GM23248 (cell line): ENCODE data around the gene TP53I3. TPM values are rescaled to one million over a fixed set of nuclear protein-coding genes. Genes with fewer than 3 reads are reported as not detected.

Experiments
- DNase-seq: peaks from one replicate; pipeline ENCODE4 v3.0.0-alpha.2; 2015
- H2AFZ ChIP-seq: fragments of 200-600 bp; sonication (generic); 2 replicates; pipeline ENCODE4 v1.6.1; 2016; ENCODE audit warnings: antibody characterized with exemption
- H3F3A ChIP-seq: fragments of 200-600 bp; sonication (generic); 2 replicates; pipeline ENCODE4 v1.6.1; 2016; ENCODE audit warnings: mild to moderate bottlenecking, antibody characterized with exemption, mixed run types; ENCODE audit not compliant: insufficient read depth
- H3K27ac ChIP-seq: fragments of 200-600 bp; sonication (generic); 2 replicates; pipeline ENCODE4 v1.5.1; 2016; ENCODE audit warnings: mild to moderate bottlenecking
- H3K27me3 ChIP-seq: fragments of 200-600 bp; sonication (generic); replicated peaks from 2 replicates; pipeline ENCODE4 v1.6.1; 2016; ENCODE audit warnings: mild to moderate bottlenecking; ENCODE audit not compliant: insufficient read depth
- H3K36me3 ChIP-seq: fragments of 200-600 bp; sonication (generic); 2 replicates; pipeline ENCODE4 v1.6.1; 2016; ENCODE audit warnings: low read depth, mild to moderate bottlenecking
- H3K4me1 ChIP-seq: fragments of 200-600 bp; sonication (generic); 2 replicates; pipeline ENCODE4 v1.6.1; 2016; ENCODE audit warnings: mild to moderate bottlenecking; ENCODE audit not compliant: insufficient read depth
- H3K4me2 ChIP-seq: fragments of 200-600 bp; sonication (generic); one replicate; pipeline ENCODE4 v1.6.1; 2016; ENCODE audit warnings: mild to moderate bottlenecking; ENCODE audit not compliant: unreplicated experiment
- H3K4me3 ChIP-seq: fragments of 200-600 bp; sonication (generic); 2 replicates; pipeline ENCODE4 v1.5.1; 2016; ENCODE audit warnings: mild to moderate bottlenecking
- H3K79me2 ChIP-seq: fragments of 200-600 bp; sonication (generic); 2 replicates; pipeline ENCODE4 v1.6.1; 2016; ENCODE audit warnings: mild to moderate bottlenecking; ENCODE audit not compliant: insufficient read depth
- H3K9ac ChIP-seq: fragments of 200-600 bp; sonication (generic); 2 replicates; pipeline ENCODE4 v1.6.1; 2016; ENCODE audit warnings: mild to moderate bottlenecking
- H3K9me2 ChIP-seq: fragments of 200-600 bp; sonication (generic); 2 replicates; pipeline ENCODE4 v1.6.1; 2016; ENCODE audit warnings: mixed run types, mild to moderate bottlenecking, moderate library complexity; ENCODE audit not compliant: insufficient read depth
- H3K9me3 ChIP-seq: fragments of 200-600 bp; sonication (generic); one replicate; pipeline ENCODE4 v1.6.1; 2017; ENCODE audit warnings: low read depth
- H4K20me1 ChIP-seq: fragments of 200-600 bp; sonication (generic); 2 replicates; pipeline ENCODE4 v1.6.0; 2016; ENCODE audit not compliant: insufficient read depth
- EZH2 ChIP-seq: fragments of 200-600 bp; sonication (generic); IDR thresholded peaks from 2 replicates; pipeline ENCODE4 v1.6.1; 2018; ENCODE audit warnings: antibody characterized with exemption, mild to moderate bottlenecking; ENCODE audit not compliant: insufficient read depth, poor library complexity, severe bottlenecking
- EZH2phosphoT487 ChIP-seq: fragments of 200-600 bp; sonication (generic); IDR thresholded peaks from 2 replicates; pipeline ENCODE4 v1.6.1; 2018; ENCODE audit warnings: antibody characterized with exemption, moderate library complexity, mild to moderate bottlenecking, low read depth; ENCODE audit not compliant: insufficient read depth
- WGBS, 2 experiments: methylation state at CpG; one replicate each; pipeline ENCODE4 v1.1.6; 2015 to 2017; ENCODE audit warnings: low lambda C conversion rate in 2 of 2, low coverage in 1 of 2; ENCODE audit errors: missing lambda C conversion rate in 2 of 2; 5-methylcytosine and 5-hydroxymethylcytosine counted together
- in situ Hi-C: fragments of 300-500 bp; cut with MboI; formaldehyde crosslinking; loops from 2 replicates; pipeline ENCODE4 v1.15.0; 2020
- polyA plus RNA-seq: library from polyadenylated mRNA; unstranded; fragments of >200 nt; fragmentation: Nextera tagmentation; extraction: Ambion mirVana; gene quantifications from 2 replicates; pipeline ENCODE4 v1.2.1, GENCODE V29; 2016
- total RNA-seq: library from RNA; depleted of rRNA; stranded (reverse); fragments of >200 nt; shearing (Covaris generic); gene quantifications from 2 replicates; pipeline ENCODE4 v1.2.3, GENCODE V29; 2014

Gene TP53I3
- total and polyA plus RNA-seq, 2 experiments from 2014 or later = 76.2 to 81.7 TPM

DNA sequence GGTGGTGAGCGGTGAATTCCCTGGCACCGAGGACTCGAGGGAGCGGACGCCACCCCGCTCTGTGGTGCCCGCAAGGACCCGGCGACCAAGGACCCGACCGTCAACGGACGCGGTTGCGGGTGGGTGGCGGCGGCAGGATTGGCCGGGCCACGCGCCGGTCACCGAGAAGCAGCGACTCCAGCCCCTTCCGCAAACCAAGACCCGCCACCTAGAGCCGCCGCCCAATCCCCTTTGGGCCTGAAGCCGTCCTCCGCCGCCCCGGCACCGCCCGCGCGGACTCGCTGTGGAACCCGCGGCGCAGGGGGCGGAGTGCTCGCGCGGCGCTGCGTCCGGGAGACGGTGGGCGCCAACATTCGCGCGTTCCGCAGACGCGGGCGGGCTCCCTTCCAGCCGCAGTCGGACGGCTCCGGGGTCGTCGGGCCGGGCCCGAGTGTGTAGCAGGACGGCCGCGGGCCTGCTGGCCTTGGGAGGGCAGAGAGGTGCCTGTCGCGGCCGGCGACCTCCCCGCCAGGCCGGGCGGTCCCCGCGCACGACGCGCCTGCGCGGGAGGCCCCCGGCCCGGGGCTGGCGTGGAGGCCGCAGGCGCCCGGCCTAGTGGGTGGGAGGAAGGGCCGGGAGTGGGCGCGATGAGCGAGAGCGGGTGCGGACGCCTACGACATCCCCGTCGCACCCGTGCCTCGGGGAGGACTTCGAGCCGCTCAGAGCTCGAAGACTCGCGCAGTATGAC is 38.7 kb upstream of the TP53I3 start, which contains the start of the genes FAM228B and PFN4:
TSS of gene FAM228B (plus strand) at position 275 of the 727 bp plus-strand sequence. CDS start 893 bp downstream, outside the sequence.
TSS of gene PFN4 (minus strand) at position 140 of the 727 bp plus-strand sequence. CDS start 799 bp downstream, outside the sequence.
- no peaks in the 10 kb centered on the region for H3K9me2 ChIP-seq
- peak within 1 kb of the TSS; percentile 96 for H2AFZ ChIP-seq
- H3K27me3 ChIP-seq = no peaks in the 10 kb centered on the region
- WGBS, 2 experiments = 1% methylated on average over 64 to 95 of the region's 103 CpGs
- peaks cover 10% of the 10 kb centered on the region; the same call in 1 of the 2 replicates for H3F3A ChIP-seq
- H3K27ac ChIP-seq = peak within 1 kb of the TSS; percentile 77
- TF ChIP-seq EZH2 (no peak), EZH2phosphoT487 (no peak)
- no peaks in the 10 kb centered on the region for H3K36me3 ChIP-seq
- in situ Hi-C loops = no loop called here
- no peaks in the 10 kb centered on the region for H3K9me3 ChIP-seq
- peak within 1 kb of the TSS; percentile 84 for H3K4me2 ChIP-seq
- 0 out of 2 replicates have a peak, but pooled peaks cover 6% of the 10 kb centered on the region for H3K79me2 ChIP-seq
- no peaks in the 10 kb centered on the region for H4K20me1 ChIP-seq
- peaks cover 13% of the 10 kb centered on the region for H3K4me1 ChIP-seq
- peak within 1 kb of the TSS; percentile 88 for H3K9ac ChIP-seq
- H3K4me3 ChIP-seq = peak within 1 kb of the TSS; percentile 84
- peak; percentile 88 for DNase-seq

DNA sequence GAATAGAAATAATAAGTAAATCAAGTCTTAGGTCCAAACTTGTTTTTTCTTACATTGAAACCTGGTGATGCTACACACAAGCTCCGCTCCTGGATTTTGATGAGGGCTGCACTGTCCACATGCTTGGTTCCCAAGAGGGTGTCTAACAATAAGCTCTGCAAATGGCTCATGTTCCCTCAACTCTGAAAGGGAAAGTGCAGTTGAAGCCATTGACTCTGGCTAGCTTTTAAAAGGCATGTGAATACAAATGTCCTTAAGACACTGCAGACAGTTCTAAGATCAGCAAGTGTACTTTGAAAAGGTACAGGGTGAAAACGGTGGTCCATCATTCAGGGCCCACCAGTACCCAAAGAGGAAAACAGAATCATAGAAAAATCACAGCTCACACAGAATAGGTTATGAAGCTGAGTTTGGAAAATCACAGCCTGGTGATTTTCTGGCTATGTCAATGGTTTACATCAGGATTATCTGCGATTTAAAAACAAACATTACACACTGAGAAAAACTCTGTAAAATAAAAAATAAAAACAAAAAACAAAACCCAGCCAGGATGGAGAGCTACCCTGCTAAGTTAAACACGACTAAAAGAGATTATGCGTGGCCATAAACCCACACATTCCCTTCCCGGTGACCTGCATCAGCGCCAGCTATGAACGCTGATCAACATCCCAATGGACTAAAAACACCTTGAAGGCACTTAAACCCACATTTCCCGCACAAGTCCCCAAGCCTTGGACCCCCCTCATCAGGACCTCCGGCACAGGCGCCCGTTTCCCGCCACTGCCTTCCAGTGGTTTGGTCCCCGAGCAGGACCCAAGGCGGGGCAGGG is 37.9 kb upstream of the TP53I3 start:
- WGBS, 2 experiments = 8 to 10% methylated on average over 14 of the region's 15 CpGs
- H3K9ac ChIP-seq = peak overlapping the region; percentile 88
- no peak for TF ChIP-seq EZH2phosphoT487
- no peak for TF ChIP-seq EZH2
- H3K4me1 ChIP-seq = peaks cover 13% of the 10 kb centered on the region
- H3K79me2 ChIP-seq = 0 out of 2 replicates have a peak, but pooled peaks cover 6% of the 10 kb centered on the region
- in situ Hi-C loops = no loop called here
- H3K4me3 ChIP-seq = peak overlapping the region; percentile 84
- peak overlapping the region; percentile 77; the same call in 1 of the 2 replicates for H3K27ac ChIP-seq
- H4K20me1 ChIP-seq = no peaks in the 10 kb centered on the region
- no peaks in the 10 kb centered on the region for H3K9me2 ChIP-seq
- H2AFZ ChIP-seq = peak overlapping the region; percentile 96
- H3K4me2 ChIP-seq = peak overlapping the region; percentile 84
- H3F3A ChIP-seq = peaks cover 10% of the 10 kb centered on the region; the same call in 1 of the 2 replicates
- no peaks in the 10 kb centered on the region for H3K27me3 ChIP-seq
- peak; percentile 42 for DNase-seq
- no peaks in the 10 kb centered on the region for H3K9me3 ChIP-seq
- H3K36me3 ChIP-seq = no peaks in the 10 kb centered on the region

DNA sequence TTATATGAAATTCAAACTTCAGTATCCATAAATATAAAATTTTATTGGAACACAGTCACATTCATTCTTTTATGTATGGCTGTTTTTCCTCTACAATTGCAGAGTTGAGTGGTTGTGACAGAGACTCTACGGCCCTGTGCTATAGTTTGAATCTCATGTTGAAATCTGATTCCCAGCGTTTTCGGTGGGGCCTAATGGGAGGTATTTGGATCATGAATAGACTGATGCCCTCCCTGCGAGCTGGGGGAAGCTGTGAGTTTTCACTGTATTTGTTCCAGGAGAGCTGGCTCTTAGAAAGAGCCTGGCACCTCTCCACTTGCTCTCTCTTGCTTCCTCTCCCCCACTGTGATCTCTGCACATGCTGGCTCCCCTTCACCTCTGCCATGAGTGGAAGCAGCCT is 36.8 kb upstream of the TP53I3 start:
- H3K27ac ChIP-seq = no peak overlapping the region
- no peak overlapping the region for H3K4me2 ChIP-seq
- in situ Hi-C loops = no loop called here
- peaks cover 10% of the 10 kb centered on the region; the same call in 1 of the 2 replicates for H3F3A ChIP-seq
- no peak overlapping the region for H2AFZ ChIP-seq
- no peak overlapping the region for H3K4me3 ChIP-seq
- peaks cover 13% of the 10 kb centered on the region for H3K4me1 ChIP-seq
- no peaks in the 10 kb centered on the region for H4K20me1 ChIP-seq
- no peak for DNase-seq
- H3K36me3 ChIP-seq = no peaks in the 10 kb centered on the region
- no peak for TF ChIP-seq EZH2
- no peak for TF ChIP-seq EZH2phosphoT487
- H3K9ac ChIP-seq = no peak overlapping the region
- H3K27me3 ChIP-seq = no peaks in the 10 kb centered on the region
- 41 to 43% methylated on average over 4 of the region's 4 CpGs for WGBS, 2 experiments
- H3K9me3 ChIP-seq = no peaks in the 10 kb centered on the region
- 0 out of 2 replicates have a peak, but pooled peaks cover 6% of the 10 kb centered on the region for H3K79me2 ChIP-seq
- H3K9me2 ChIP-seq = no peaks in the 10 kb centered on the region

DNA sequence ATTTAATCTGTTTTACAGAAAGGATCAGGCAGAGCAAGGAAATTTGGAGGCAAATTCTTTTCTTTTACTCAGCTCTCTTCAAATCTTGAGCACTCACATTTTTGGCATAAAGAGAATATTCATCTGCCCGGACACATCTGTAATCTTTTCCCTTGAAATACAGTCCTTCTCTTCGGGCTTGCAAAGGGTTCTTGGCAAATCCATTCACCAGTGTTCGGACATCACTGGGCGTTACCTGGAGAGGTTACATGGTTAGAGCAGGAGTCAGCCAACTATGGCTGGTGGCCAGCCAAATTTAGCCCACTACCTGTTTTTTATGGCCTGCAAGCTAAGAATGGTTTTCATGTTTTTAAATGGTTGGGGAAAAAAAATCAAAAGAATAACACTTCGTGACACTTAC is 36.4 kb upstream of the TP53I3 start:
- in situ Hi-C loops = no loop called here
- Histone ChIP-seq H3K27ac (no peak overlapping the region), H3K4me3 (no peak overlapping the region), H3K27me3 (no peaks in the 10 kb centered on the region), H3F3A (peaks cover 8% of the 10 kb centered on the region; the same call in 1 of the 2 replicates), H3K79me2 (0 out of 2 replicates have a peak, but pooled peaks cover 6% of the 10 kb centered on the region), H3K9me3 (no peaks in the 10 kb centered on the region), H3K9ac (no peak overlapping the region), H4K20me1 (no peaks in the 10 kb centered on the region), H2AFZ (no peak overlapping the region), H3K4me2 (no peak overlapping the region), H3K36me3 (no peaks in the 10 kb centered on the region), H3K4me1 (peaks cover 13% of the 10 kb centered on the region), H3K9me2 (no peaks in the 10 kb centered on the region)
- TF ChIP-seq EZH2 (no peak), EZH2phosphoT487 (no peak)
- 20 to 23% methylated on average over 5 of the region's 5 CpGs for WGBS, 2 experiments
- no peak for DNase-seq
